HFF-Myc (cell line): ENCODE data around the gene IL20RB.

Experiments used
- DNase-seq: peaks from one replicate; pipeline ENCODE4 v3.0.0-alpha.2; 2011; ENCODE audit warnings: low read depth; ENCODE audit errors: extremely low read depth
- H3K4me3 ChIP-seq: replicated peaks from 2 replicates; pipeline ENCODE4 v1.5.1; 2011; ENCODE audit warnings: low read depth, mild to moderate bottlenecking, control low read depth, low read length
- TF ChIP-seq, protein P1 (sequence below): IDR thresholded peaks from 2 replicates; pipeline ENCODE4 v1.5.1; 2012; ENCODE audit warnings: mild to moderate bottlenecking, low read depth, low read length, control low read depth; ENCODE audit errors: missing control alignments

The IL20RB gene

GRCh38 chr3:137024348-137024747, 66.6 kb downstream of the IL20RB start:
- TF ChIP-seq, protein P1, sequence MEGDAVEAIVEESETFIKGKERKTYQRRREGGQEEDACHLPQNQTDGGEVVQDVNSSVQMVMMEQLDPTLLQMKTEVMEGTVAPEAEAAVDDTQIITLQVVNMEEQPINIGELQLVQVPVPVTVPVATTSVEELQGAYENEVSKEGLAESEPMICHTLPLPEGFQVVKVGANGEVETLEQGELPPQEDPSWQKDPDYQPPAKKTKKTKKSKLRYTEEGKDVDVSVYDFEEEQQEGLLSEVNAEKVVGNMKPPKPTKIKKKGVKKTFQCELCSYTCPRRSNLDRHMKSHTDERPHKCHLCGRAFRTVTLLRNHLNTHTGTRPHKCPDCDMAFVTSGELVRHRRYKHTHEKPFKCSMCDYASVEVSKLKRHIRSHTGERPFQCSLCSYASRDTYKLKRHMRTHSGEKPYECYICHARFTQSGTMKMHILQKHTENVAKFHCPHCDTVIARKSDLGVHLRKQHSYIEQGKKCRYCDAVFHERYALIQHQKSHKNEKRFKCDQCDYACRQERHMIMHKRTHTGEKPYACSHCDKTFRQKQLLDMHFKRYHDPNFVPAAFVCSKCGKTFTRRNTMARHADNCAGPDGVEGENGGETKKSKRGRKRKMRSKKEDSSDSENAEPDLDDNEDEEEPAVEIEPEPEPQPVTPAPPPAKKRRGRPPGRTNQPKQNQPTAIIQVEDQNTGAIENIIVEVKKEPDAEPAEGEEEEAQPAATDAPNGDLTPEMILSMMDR, result no peak
- H3K4me3 ChIP-seq, result no peak overlapping the region
- DNase-seq, result no peak

DNA sequence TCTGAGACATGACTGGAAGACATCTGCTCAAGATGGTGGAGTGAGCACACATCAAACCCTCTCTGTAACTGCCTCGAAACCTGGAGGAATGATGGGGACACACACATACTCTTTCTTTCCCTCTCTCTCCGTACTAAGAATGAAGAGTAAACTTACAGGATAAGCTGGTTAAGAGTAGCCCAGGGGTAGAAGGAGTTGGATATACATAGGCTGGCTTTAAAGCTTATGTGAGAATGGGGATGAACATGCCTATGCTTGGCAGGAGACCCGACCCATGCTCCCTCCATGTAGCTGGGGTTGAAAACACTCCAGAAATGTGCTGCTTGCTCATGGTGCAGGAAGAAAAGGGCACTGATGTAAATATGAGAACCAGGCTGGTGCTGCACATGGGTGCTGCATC, 68.9 kb downstream of the IL20RB start:
- no peak overlapping the region for H3K4me3 ChIP-seq
- DNase-seq, result no peak
- TF ChIP-seq, protein P1, result no peak

GRCh38 chr3:137032465-137033120, 74.8 kb downstream of the IL20RB start:
- TF ChIP-seq, protein P1, result peak; percentile 99
- H3K4me3 ChIP-seq, result peak overlapping the region; percentile 31
- peak; percentile 71 for DNase-seq

GRCh38 chr3:137035631-137036030, 77.8 kb downstream of the IL20RB start:
- no peak for DNase-seq
- no peak overlapping the region for H3K4me3 ChIP-seq
- TF ChIP-seq, protein P1, result peak; percentile 38

GRCh38 chr3:137039570-137039969, 81.8 kb downstream of the IL20RB start:
- no peak overlapping the region for H3K4me3 ChIP-seq
- TF ChIP-seq, protein P1, result no peak
- DNase-seq, result no peak

GRCh38 chr3:137041251-137041650, 83.5 kb downstream of the IL20RB start:
- no peak for DNase-seq
- TF ChIP-seq, protein P1, result no peak
- no peak overlapping the region for H3K4me3 ChIP-seq

DNA sequence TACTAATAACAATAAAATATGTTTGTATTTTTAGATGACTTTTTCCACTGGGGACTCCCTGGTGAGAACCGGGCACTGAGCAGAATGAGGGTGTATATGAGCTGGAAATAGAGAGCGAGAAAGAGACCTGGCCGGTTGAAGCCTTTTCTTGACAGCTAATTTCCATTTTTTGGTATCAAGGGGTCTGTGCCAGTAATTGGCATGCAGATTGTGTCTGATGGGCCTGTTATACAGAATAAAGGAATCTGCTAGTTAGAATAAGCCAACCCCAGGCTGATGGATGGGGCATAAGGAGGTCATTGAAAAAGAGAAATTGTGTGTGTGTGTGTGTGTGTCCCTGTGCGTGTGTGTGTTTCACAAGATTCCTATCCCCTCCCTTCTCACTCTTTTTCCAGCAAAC, 83.9 kb downstream of the IL20RB start:
- TF ChIP-seq, protein P1, result no peak
- no peak for DNase-seq

More for the DNA sequence above, 83.9 kb downstream of the IL20RB start:
- no peak overlapping the region for H3K4me3 ChIP-seq
